Kidney glomerular epithelial cell (primary cell): ENCODE measurements around the gene DUSP6.
A peak's percentile ranks its signal among the peaks of the same experiment; 100 is the strongest.

Source experiments
- DNase-seq: peaks from one replicate; lab custom pipeline; 2025; lab: John Stamatoyannopoulos, UW

DUSP6 gene, protein sequence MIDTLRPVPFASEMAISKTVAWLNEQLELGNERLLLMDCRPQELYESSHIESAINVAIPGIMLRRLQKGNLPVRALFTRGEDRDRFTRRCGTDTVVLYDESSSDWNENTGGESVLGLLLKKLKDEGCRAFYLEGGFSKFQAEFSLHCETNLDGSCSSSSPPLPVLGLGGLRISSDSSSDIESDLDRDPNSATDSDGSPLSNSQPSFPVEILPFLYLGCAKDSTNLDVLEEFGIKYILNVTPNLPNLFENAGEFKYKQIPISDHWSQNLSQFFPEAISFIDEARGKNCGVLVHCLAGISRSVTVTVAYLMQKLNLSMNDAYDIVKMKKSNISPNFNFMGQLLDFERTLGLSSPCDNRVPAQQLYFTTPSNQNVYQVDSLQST

GRCh38 chr12:89352492-89353187 is at the start of gene DUSP6:
Gene DUSP6 (minus strand): TSS chr12:89352501. CDS start chr12:89352039, 462 bp downstream.
- peak; percentile 97 for DNase-seq

DNA sequence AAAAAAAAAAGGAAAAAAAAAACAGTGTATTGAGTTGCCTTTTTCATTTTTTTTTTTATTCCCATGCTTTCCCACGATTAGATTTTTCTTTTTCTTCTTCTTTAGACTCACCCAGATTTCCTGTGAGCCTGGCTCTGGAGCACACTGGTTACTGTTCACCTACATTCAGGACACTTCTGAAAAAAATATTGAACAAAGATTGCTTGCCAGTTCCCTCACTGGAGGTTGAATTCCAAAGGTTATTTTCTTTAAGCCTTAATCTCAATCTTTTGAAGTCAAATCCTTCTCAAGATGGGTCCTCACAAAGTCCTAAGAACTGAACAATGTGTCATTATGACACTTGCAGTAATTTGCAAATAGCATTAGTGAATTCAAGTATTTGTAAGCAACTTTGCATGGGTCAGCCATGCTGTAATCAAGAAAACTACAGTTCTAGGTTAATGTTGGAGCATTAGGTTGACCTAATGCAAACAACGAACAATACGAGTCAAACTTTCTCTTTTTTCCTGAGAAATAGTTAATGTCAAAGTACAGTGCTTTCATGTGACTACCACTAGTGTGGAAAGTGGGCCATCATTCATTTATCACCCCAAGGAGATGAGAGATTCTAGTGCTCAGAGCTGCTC is 49.2 kb upstream of the DUSP6 start:
- DNase-seq: no peak

- DNase-seq: no peak
Observed at GRCh38 chr12:89400415-89400814, 48.1 kb upstream of the DUSP6 start.

DNA sequence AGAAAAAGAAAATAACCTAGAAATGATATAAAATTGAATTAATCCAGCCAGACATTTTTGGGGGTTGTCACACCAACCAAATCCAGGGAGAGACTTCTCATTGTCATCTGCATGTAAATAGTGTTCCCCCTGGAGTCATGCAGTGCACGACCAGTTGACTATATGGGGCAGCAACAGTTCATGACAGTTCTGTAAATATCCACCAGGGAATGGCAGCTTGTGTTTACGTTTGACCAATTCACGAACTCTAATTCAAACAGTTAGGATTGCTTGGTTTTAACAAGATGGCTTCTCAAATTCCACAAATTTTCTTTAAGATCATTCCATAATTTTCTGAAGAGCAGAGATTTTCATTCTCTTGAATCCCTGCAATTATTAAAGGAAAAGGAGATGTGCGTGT is 43.4 kb upstream of the DUSP6 start:
- DNase-seq: no peak

DNA sequence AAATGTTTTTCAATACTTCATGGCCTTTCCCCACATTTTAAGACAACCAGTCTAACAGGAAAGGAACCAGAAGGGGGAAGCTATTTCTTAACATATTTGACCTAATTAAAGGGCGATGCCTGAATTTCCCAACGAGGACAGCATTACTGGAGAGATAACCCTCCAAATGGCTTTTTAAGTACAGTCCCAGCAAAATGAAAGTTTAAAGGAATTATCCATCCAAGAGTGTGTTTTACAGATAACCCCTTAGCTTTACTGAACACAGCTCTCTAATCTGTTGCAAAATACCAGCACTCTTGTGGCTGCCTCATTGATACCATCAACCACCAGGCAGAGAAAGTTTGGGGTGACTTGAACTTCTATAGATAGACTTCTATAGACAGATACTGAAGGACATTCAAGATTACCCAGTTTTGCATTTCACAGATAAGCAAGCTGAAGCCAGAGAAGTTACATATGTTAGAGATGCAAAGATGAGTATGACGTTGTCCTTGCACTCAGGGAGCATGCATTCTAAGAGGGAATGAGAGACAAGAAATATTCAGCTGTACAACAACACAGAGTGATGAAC is 41.3 kb upstream of the DUSP6 start:
- no peak for DNase-seq

- no peak for DNase-seq
Observed at GRCh38 chr12:89392391-89392790, 40.1 kb upstream of the DUSP6 start.

DNA sequence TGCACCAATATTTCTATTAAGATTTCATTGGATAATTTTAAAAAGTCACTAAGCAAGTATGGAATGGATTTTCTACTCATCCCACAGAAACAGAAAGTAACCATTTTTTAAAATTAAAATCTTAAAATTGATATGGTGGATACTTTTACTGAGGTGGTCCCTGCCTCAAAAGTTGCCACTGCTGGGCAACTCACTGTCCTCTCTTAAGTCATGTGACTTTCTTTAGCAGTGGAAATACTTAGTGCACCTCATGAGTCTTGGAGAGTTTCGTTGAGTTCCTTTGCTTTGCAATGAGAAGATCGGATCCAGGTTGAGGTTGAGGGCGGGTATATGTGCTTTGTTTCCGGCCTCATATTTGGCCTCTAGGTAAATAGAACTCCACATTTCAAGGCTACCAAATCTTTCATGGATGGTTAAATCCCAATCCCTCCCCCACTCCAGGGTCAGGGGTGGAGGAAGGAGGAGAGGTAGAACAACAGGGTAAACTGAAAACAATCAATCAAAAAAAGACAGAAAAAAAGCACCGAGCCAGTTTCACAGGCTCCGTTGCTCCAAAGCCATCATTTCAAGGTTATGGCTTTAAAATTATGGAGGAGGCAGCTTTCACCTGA is 39.5 kb upstream of the DUSP6 start:
- DNase-seq: peak; percentile 22

DNA sequence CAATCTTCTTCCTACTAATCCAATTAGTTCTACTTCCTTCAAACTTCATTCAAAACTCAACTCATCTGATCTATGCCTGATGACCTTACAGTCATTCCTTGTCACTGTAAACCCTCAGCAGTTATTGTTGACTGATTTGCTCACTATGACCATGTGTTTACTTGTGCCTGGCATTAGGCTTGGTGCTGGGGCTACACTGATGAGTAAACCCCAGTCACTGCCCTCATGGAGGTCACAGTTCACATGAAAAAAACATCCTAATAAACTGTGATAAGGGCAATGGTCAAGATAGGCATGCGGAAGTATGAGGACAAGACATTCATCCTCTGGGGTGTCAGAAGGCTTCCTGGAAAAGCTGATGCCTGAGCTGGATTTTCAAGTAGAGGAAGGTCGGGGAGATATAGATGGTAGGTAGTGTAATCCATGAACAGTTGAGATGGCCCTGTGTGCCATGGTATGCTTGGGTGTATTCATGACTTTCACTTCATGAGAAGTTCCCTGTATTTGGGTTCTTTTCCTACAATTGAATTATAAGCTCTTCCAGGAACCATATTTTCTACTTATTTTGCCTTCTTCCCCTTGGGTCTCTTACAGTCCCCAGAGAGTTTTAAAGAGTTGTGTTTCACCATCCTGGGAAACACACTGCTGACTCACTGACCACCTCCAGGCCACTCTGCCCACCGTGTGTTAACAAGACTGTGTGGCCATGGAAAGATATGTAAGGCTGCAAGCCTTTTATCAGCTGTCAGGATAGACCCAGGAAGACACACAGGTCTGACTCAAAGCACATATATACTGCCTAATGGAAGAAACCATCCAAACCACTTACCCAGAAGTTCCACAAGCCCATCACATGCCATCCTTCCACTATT is 38.7 kb upstream of the DUSP6 start:
- peak; percentile 38 for DNase-seq

GRCh38 chr12:89389755-89390661 is 37.7 kb upstream of the DUSP6 start:
- DNase-seq: peak; percentile 52

- no peak for DNase-seq
Observed at GRCh38 chr12:89386138-89386537, 33.8 kb upstream of the DUSP6 start.

GRCh38 chr12:89384807-89385206 is 32.5 kb upstream of the DUSP6 start:
- DNase-seq: no peak

- DNase-seq: peak; percentile 66
Observed at GRCh38 chr12:89384050-89384758, 31.9 kb upstream of the DUSP6 start.

- no peak for DNase-seq
Observed at GRCh38 chr12:89383235-89384049, 31.1 kb upstream of the DUSP6 start.

GRCh38 chr12:89382328-89382727 is 30.0 kb upstream of the DUSP6 start:
- no peak for DNase-seq

GRCh38 chr12:89379839-89380467 is 27.7 kb upstream of the DUSP6 start:
- no peak for DNase-seq

- DNase-seq: no peak
Observed at GRCh38 chr12:89379148-89379838, 27.0 kb upstream of the DUSP6 start.

GRCh38 chr12:89376844-89377243 is 24.5 kb upstream of the DUSP6 start:
- DNase-seq: no peak

- DNase-seq: no peak
Observed at GRCh38 chr12:89376202-89376529, 23.9 kb upstream of the DUSP6 start.
